ENCODE results near the gene SUFU.
"Not testable (repeated sequence)": the region's sequence is repeated elsewhere in the genome, so short reads cannot be mapped to it uniquely, and the experiment has no call there.

SUFU gene

GRCh38 chr10:102515724-102516123 is 12.0 kb downstream of the SUFU start:
- no peak for DNase-seq

- no peak for DNase-seq
Observed at GRCh38 chr10:102517553-102517952, 13.8 kb downstream of the SUFU start.

- no peak for DNase-seq
Observed at GRCh38 chr10:102519246-102519825, 15.6 kb downstream of the SUFU start.

DNA sequence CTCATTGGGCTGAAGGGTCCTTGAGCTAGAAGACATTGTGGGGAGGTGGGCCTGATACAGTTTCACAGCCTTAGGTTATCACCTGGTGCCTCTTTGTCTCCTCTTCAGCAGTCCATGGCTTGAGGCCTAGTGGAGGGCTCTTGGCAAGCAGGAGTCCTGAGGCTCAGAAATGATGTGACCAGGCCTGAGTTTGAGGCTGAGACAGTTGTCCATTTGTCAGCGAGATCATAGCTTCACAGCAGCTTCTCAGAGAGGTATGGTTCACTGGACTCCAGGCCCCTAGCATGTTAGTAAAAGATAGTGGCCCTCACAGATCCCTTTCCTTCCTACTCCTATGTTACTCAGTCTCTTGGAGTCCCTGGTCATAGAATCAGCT is 19.1 kb downstream of the SUFU start:
- DNase-seq: no peak

GRCh38 chr10:102523250-102524029 is 19.7 kb downstream of the SUFU start:
- no peak for DNase-seq

DNA sequence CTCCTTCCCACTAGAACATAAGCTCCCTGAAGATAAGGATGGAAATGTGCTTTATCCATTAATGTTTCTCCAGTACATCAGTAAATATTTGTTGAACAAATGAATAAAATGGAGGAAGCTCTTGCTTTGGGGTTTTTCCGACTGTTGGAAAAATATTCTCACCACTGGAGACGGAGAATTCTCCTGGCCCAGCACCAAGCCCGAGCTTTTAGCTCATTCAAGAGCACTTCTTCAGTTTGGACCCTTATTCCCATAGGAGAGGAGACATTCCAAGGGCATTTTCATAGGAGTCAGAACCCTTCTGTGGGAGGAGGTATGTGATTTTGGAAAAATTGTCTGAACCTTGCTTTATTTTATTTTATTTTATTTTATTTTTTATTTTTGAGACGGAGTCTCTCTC is 21.0 kb downstream of the SUFU start:
- no peak for DNase-seq

- no peak for DNase-seq
Observed at GRCh38 chr10:102527546-102527945, 23.8 kb downstream of the SUFU start.

DNA sequence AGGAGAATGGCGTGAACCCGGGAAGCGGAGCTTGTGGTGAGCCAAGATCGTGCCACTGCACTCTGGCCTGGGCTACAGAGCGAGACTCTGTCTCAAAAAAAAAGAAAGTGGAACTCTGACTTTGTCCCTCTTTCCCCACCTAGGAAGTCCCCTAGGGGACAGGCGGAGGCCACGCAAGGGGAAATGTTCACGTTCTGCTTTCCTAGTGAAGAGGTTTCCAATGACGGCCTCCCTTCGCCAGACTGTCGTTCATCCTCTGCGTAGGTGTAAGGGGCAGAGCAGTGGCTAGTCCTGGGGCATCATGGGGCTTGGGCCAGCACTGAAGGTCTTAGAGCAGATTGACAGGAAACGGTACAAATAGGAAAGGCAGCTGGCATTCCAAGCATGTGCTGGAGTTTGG is 30.6 kb downstream of the SUFU start:
- DNase-seq: no peak

GRCh38 chr10:102534966-102535365 is 31.2 kb downstream of the SUFU start:
- DNase-seq: not testable (repeated sequence)

DNA sequence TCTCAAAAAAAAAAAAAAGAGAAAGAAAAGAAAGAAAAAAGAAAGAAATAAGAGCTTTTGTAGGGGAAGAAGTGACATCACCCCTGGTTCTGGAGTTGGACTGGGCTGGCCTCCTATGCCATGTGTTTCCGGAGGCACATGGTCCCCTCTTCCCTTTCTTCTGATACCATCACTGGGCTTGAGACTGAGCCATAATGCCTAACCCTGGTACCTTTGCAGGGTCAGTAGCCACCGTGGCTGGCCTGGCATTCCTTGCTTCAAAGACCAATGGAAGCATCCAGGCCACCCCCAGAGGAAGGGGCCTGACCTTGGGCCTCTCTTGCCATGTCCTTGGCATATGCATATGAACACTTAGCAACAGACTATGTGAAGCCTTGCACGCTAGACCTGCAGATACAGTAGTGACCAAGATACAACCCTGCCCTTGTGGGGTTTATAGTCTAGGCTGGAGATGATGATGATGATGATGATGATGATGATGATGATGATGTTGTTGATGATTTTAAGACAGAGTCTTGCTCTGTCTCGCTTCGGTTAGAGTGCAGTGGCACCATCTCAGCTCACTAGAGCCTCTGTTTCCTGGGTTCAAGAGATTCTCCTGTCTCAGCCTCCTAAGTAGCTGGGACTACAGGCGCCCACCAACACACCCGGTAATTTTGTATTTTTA is 31.8 kb downstream of the SUFU start:
- DNase-seq: no peak

DNA sequence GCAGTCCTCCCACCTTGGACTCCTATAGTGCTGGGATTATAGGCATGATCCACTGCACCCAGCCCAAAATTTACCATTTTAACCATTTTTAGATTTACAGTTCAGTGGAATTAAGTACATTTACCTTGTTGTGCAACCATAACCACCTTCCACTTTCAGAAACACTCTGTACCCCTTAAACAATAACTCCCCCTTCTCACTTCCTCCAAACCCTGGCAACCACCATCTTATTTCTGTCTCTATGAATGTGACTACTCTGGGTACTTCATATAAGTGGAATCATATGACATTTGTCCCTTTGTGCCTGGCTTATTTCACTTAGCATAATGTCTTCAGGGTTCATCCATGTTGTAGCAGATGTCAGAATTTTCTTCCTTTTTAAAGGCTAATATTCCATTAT is 33.6 kb downstream of the SUFU start:
- DNase-seq: no peak

DNA sequence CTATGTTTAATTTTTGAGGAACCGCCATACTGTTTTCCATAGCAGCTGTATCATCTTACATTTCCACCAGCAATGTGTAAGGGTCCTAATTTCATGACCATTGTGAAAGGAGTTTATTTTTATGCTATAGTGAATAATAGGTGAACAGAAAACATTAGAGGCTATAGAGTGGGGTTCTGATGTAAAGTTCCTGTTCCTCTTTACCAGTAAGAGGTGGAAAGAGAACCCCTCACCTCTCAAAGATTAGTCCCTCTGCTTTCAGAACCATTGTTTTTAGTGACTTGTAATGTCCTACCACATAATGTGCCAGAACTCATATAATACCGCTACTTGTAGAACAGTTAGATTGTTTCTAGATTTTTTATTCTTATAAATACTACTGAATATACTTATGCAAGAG is 34.2 kb downstream of the SUFU start:
- no peak for DNase-seq

DNA sequence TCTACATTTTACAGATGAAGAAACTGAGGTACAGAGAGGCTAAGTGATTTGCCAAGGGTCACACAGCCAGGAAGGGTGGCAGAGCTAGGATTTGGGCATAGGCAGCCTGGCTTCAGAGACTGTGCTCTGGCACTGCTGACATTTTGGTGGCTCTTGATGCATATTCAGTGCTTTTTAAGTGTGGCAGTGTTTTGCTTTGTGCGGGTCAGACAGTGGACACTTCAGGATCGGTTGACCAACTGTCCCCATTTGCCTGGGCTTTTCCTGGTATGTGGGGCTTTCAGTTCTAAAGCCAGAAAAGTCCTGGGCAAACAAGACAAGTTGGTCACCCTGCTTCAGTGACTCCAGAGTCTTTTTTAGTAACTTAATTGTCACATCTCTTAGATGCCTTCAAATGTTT is 35.0 kb downstream of the SUFU start:
- DNase-seq: no peak

GRCh38 chr10:102540023-102540422 is 36.3 kb downstream of the SUFU start:
- DNase-seq: no peak

GRCh38 chr10:102542800-102543418 is 39.1 kb downstream of the SUFU start:
- no peak for DNase-seq

- DNase-seq: no peak
Observed at GRCh38 chr10:102545265-102545871, 41.6 kb downstream of the SUFU start.

- DNase-seq: no peak
Observed at GRCh38 chr10:102545997-102546396, 42.2 kb downstream of the SUFU start.

DNA sequence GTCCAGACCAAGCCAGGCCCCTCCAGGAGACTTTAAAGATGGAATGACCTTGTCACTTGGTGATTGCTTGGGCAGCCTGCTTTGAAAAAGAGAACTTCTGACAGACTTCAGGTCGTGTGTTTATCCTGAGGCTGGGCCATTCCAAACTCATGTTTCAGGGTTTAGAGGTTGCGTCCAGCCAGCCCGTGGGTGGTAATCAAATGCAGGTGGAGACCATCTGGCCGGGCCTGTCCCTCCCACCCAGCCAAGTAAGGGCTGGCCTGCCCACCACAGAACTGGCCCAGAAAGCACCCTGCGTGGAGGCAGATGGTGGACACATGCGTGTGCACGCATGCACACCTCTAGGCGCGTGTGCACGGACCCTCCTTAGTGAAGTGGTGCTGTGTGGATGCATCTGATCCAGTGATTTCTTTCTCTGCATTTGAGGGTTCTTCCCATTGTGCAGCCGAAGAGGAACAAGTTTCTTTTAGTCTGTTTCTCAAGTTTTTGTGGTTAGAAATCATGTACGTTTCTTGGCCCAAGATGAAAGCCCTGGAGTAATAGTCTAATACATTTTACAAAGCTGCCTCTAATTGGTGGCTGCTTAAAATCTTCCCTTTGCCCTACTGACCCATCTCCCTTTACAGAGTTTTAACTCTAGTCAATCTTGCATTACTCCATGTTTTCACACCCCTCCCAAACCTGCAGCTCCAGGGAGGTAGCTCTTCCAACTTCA is 43.0 kb downstream of the SUFU start:
- no peak for DNase-seq

DNA sequence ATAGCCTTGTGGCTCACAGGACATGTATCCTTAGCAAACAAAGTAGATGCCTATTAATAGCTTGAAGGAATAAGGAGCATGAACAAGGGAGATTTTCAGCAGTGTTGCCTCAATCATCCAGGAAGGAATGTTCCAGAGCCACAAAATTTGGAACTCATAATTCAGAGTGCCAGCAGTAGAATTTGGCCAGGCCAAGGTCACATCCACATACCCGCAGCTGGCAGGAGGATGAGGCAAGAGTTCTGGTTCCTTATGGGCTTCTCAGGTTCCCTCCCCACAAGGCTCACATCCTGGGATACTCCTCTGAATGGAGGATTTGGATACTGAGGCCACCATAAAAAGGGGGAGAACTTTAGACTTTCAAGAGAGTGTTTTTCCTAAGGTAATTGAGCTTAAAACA is 45.8 kb downstream of the SUFU start:
- no peak for DNase-seq

GRCh38 chr10:102550636-102551210 is 47.0 kb downstream of the SUFU start:
- DNase-seq: no peak

DNA sequence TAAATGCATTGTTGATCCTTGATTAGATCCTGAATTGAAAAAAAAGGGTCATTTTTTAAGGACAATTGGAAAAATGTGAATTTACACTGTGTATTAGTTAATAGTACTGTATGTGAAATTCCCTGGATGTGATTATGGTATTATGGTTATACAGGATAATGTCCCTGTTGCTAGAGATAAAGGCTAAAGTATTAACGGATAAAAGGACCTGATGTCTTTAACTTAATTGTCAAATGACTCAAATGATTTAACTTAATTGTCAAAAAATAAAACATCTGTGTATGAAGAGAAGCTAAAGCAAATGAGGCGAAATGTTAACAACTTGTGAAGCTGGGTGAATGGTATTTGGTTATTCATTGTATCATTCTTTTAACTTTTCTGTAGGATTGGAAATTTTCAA is 48.8 kb downstream of the SUFU start:
- DNase-seq: no peak

GRCh38 chr10:102553771-102554170 is 50.0 kb downstream of the SUFU start:
- no peak for DNase-seq

Measured in DMS79 treated with DMSO at 0.1 percent for 48 hours (cell line).